WTC11 (cell line): ENCODE measurements around the gene RASA1.

Experiments used
- CREB1 ChIP-seq: sonication (generic); formaldehyde crosslinking; IDR thresholded peaks from 2 replicates; pipeline ENCODE4 v1.8.0; 2023; ENCODE audit warnings: mild to moderate bottlenecking, missing genetic modification reagents
- FOXP1 ChIP-seq: sonication (generic); formaldehyde crosslinking; IDR thresholded peaks from 2 replicates; pipeline ENCODE4 v1.8.0; 2022; ENCODE audit warnings: missing genetic modification reagents, mild to moderate bottlenecking, moderate library complexity, borderline replicate concordance
- JUN ChIP-seq: sonication (generic); formaldehyde crosslinking; IDR thresholded peaks from 2 replicates; pipeline ENCODE4 v1.8.0; 2023; ENCODE audit warnings: mild to moderate bottlenecking, missing genetic modification reagents
- TF ChIP-seq, protein P1 (sequence below): fragments of 200-600 bp; IDR thresholded peaks from 2 replicates; pipeline ENCODE4 v1.8.0; 2022; ENCODE audit warnings: antibody characterized with exemption
- TF ChIP-seq, protein P2 (sequence below): sonication (generic); formaldehyde crosslinking; IDR thresholded peaks from 2 replicates; pipeline ENCODE4 v1.8.0; 2023; ENCODE audit warnings: mild to moderate bottlenecking, missing genetic modification reagents
- TF ChIP-seq, protein P3 (sequence below): sonication (generic); formaldehyde crosslinking; IDR thresholded peaks from 2 replicates; pipeline ENCODE4 v1.8.1; 2023; ENCODE audit warnings: mild to moderate bottlenecking, missing genetic modification reagents, moderate library complexity

DNA sequence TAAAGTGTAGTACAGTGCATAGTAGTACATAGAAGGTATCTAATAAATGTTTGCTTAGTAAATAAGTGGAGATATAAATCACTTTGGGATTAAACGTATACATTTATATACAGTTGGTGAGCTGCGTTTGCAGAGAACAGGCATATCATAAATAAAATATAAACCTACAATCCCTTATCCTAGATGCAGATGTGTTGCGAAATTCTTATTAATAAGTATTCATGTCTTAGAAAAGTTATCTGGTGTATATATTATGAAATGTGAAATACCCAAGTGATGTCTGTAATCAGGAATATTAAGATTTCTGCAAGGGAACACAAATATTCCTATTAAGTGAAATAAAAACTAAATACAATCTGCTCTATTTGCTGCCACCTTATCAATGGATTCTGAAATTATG, 136.2 kb downstream of the RASA1 start:
- TF ChIP-seq, protein P1, sequence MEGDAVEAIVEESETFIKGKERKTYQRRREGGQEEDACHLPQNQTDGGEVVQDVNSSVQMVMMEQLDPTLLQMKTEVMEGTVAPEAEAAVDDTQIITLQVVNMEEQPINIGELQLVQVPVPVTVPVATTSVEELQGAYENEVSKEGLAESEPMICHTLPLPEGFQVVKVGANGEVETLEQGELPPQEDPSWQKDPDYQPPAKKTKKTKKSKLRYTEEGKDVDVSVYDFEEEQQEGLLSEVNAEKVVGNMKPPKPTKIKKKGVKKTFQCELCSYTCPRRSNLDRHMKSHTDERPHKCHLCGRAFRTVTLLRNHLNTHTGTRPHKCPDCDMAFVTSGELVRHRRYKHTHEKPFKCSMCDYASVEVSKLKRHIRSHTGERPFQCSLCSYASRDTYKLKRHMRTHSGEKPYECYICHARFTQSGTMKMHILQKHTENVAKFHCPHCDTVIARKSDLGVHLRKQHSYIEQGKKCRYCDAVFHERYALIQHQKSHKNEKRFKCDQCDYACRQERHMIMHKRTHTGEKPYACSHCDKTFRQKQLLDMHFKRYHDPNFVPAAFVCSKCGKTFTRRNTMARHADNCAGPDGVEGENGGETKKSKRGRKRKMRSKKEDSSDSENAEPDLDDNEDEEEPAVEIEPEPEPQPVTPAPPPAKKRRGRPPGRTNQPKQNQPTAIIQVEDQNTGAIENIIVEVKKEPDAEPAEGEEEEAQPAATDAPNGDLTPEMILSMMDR = no peak
- TF ChIP-seq JUN (CRISPR knock-in tag) (no peak), FOXP1 (CRISPR knock-in tag) (no peak), CREB1 (no peak)
- TF ChIP-seq, protein P2, sequence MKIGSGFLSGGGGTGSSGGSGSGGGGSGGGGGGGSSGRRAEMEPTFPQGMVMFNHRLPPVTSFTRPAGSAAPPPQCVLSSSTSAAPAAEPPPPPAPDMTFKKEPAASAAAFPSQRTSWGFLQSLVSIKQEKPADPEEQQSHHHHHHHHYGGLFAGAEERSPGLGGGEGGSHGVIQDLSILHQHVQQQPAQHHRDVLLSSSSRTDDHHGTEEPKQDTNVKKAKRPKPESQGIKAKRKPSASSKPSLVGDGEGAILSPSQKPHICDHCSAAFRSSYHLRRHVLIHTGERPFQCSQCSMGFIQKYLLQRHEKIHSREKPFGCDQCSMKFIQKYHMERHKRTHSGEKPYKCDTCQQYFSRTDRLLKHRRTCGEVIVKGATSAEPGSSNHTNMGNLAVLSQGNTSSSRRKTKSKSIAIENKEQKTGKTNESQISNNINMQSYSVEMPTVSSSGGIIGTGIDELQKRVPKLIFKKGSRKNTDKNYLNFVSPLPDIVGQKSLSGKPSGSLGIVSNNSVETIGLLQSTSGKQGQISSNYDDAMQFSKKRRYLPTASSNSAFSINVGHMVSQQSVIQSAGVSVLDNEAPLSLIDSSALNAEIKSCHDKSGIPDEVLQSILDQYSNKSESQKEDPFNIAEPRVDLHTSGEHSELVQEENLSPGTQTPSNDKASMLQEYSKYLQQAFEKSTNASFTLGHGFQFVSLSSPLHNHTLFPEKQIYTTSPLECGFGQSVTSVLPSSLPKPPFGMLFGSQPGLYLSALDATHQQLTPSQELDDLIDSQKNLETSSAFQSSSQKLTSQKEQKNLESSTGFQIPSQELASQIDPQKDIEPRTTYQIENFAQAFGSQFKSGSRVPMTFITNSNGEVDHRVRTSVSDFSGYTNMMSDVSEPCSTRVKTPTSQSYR = no peak
- TF ChIP-seq, protein P3, sequence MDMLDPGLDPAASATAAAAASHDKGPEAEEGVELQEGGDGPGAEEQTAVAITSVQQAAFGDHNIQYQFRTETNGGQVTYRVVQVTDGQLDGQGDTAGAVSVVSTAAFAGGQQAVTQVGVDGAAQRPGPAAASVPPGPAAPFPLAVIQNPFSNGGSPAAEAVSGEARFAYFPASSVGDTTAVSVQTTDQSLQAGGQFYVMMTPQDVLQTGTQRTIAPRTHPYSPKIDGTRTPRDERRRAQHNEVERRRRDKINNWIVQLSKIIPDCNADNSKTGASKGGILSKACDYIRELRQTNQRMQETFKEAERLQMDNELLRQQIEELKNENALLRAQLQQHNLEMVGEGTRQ (CRISPR knock-in tag) = no peak
